Gastroesophageal sphincter (tissue), 4 donors: ENCODE measurements around the gene CHMP6. TPM values are rescaled to one million over a fixed set of nuclear protein-coding genes. Genes with fewer than 3 reads are reported as not detected.

Experiments
- ATAC-seq: fragments of 150-250 bp; one replicate; pipeline ENCODE4 v1.9.1; 2016; ENCODE audit warnings: mild to moderate bottlenecking, moderate library complexity
- H3K27ac ChIP-seq, 4 donors: fragments of 200-600 bp; sonication (generic) in 3 of 4; 1 replicate in 3 of 4; 2 replicates in 1 of 4; pipeline ENCODE4 v1.5.1; 2016 to 2019
- H3K27me3 ChIP-seq: fragments of 200-600 bp; sonication (generic); one replicate; pipeline ENCODE4 v1.5.1; 2019
- H3K36me3 ChIP-seq, 2 donors: fragments of 200-600 bp; sonication (generic); one replicate each; pipeline ENCODE4 v1.5.1; 2019; ENCODE audit warnings: control low read depth in 1 of 2
- H3K4me1 ChIP-seq, 3 donors: fragments of 200-600 bp; sonication (generic); 1 replicate in 2 of 3; 2 replicates in 1 of 3; pipeline ENCODE4 v1.5.1; 2016 to 2019; ENCODE audit warnings: control low read depth in 2 of 3
- H3K4me3 ChIP-seq, 2 donors: fragments of 200-600 bp; sonication (generic); one replicate each; pipeline ENCODE4 v1.5.1; 2019; ENCODE audit warnings: mild to moderate bottlenecking in 1 of 2, moderate library complexity in 1 of 2
- H3K9me3 ChIP-seq, 3 donors: fragments of 200-600 bp; sonication (generic); one replicate each; pipeline ENCODE4 v1.5.1; 2017 to 2019; ENCODE audit warnings: control low read depth in 2 of 3
- CTCF ChIP-seq, 4 experiments: fragments of 200-600 bp in 2 of 4; fragments of 450-650 bp in 2 of 4; sonication (generic) in 1 of 4; IDR thresholded peaks; one replicate each; pipeline ENCODE4 v1.5.1; 2017 to 2019; ENCODE audit warnings: antibody characterized with exemption in 4 of 4, mild to moderate bottlenecking in 2 of 4, moderate library complexity in 2 of 4
- EP300 ChIP-seq: sonication (generic); formaldehyde crosslinking; IDR thresholded peaks from one replicate; pipeline ENCODE4 v1.6.1; 2017; ENCODE audit warnings: antibody characterized with exemption, mild to moderate bottlenecking
- POLR2A ChIP-seq, 2 donors: fragments of 450-650 bp; IDR thresholded peaks; one replicate each; pipeline ENCODE4 v1.6.1; 2017; ENCODE audit warnings: antibody characterized with exemption in 2 of 2, mild to moderate bottlenecking in 2 of 2, moderate library complexity in 1 of 2
- POLR2AphosphoS5 ChIP-seq: sonication (generic); formaldehyde crosslinking; IDR thresholded peaks from one replicate; pipeline ENCODE4 v1.6.1; 2017; ENCODE audit warnings: antibody characterized with exemption
- WGBS, 2 donors: methylation state at CpG; one replicate each; pipeline ENCODE4 v1.1.5; 2018; ENCODE audit warnings: low coverage in 1 of 2; 5-methylcytosine and 5-hydroxymethylcytosine counted together
- total RNA-seq, 4 donors: library from RNA; depleted of rRNA; stranded (reverse); fragments of >200 nt; gene quantifications; one replicate each; pipeline ENCODE4 v1.1.0, GENCODE V29; 2016

The CHMP6 gene
- total RNA-seq, 4 donors from 2014 or later, result 17.6 to 26.0 (median 19.0) TPM

GRCh38 chr17:80964544-80964856 lies 27.1 kb upstream of the CHMP6 start:
- Histone ChIP-seq H3K4me1 (peaks cover 4 to 58% (median 32%) of the 10 kb centered on the region in 3 donors), H3K4me3 (no peak overlapping the region), H3K27me3 (no peaks in the 10 kb centered on the region), H3K27ac (peak overlapping the region in 1 of 4 donors; percentile 52), H3K36me3 (peaks cover 0 to 41% of the 10 kb centered on the region in 2 donors), H3K9me3 (no peaks in the 10 kb centered on the region)
- WGBS, 2 donors, result 100% methylated on average over 5 of the region's 14 CpGs; no CpG with 5 or more reads in 1 of the 2 donors
- no peak for ATAC-seq
- TF ChIP-seq EP300 (no peak), POLR2A (IDR thresholded peaks at IDR 0.05) (no peak), POLR2AphosphoS5 (no peak), CTCF (IDR thresholded peaks at IDR 0.05) (no peak)

- H3K27ac ChIP-seq, result peak overlapping the region in 2 of 4 donors; percentile 24 to 52
- no peaks in the 10 kb centered on the region for H3K9me3 ChIP-seq
- no peak overlapping the region for H3K4me3 ChIP-seq
- peaks cover 0 to 41% of the 10 kb centered on the region in 2 donors for H3K36me3 ChIP-seq
- TF ChIP-seq POLR2AphosphoS5 (no peak), POLR2A (IDR thresholded peaks at IDR 0.05) (no peak), EP300 (no peak), CTCF (IDR thresholded peaks at IDR 0.05) (no peak)
- H3K4me1 ChIP-seq, result peaks cover 6 to 58% (median 32%) of the 10 kb centered on the region in 3 donors
- no peak for ATAC-seq
- 100% methylated on average over 1 of the region's 36 CpGs; no CpG with 5 or more reads in 1 of the 2 donors for WGBS, 2 donors
- H3K27me3 ChIP-seq, result no peaks in the 10 kb centered on the region
These were observed 26.6 kb upstream of the CHMP6 start for GRCh38 chr17:80964859-80965580.

DNA sequence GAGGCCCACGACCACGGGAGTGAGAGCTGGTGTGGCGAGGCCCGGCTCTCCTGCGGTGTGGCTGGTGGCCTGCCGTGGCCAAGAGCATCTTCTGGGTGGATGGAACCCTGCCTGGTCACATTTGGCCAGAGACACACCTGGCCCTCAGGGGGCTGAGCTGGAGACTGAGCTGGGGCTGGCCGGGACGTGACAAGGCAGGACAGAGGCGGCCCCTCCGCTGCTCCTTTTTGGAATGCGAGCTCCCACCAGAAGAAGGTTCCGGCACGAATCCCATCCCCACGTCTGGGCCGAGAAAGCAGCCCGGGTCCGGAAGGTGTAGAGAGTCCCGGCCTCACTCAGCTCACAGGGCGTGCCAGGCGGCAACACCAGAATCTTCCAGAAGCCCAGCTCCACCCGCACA lies 26.0 kb upstream of the CHMP6 start:
- Histone ChIP-seq H3K4me3 (no peak overlapping the region), H3K27ac (peak overlapping the region in 2 of 4 donors; percentile 24 to 52), H3K4me1 (peaks cover 6 to 58% (median 32%) of the 10 kb centered on the region in 3 donors), H3K27me3 (peaks cover under 1% of the 10 kb centered on the region), H3K9me3 (no peaks in the 10 kb centered on the region), H3K36me3 (peaks cover 0 to 39% of the 10 kb centered on the region in 2 donors)
- WGBS, 2 donors, result 100% methylated on average over 6 of the region's 21 CpGs; no CpG with 5 or more reads in 1 of the 2 donors
- ATAC-seq, result no peak
- TF ChIP-seq POLR2AphosphoS5 (no peak), EP300 (no peak), POLR2A (IDR thresholded peaks at IDR 0.05) (no peak), CTCF (IDR thresholded peaks at IDR 0.05) (no peak)

- Histone ChIP-seq H3K36me3 (peaks cover 0 to 33% of the 10 kb centered on the region in 2 donors), H3K27me3 (peaks cover 19% of the 10 kb centered on the region), H3K4me1 (peaks cover 6 to 46% (median 30%) of the 10 kb centered on the region in 3 donors), H3K27ac (peak overlapping the region in 3 of 4 donors; percentile 56 to 81 (median 81)), H3K9me3 (no peaks in the 10 kb centered on the region), H3K4me3 (no peak overlapping the region)
- 80 to 90% methylated on average over 1 to 2 of the region's 19 CpGs for WGBS, 2 donors
- ATAC-seq, result no peak
- TF ChIP-seq POLR2AphosphoS5, result no peak
- no peak for TF ChIP-seq CTCF (IDR thresholded peaks at IDR 0.05)
- no peak for TF ChIP-seq EP300
- no peak for TF ChIP-seq POLR2A (IDR thresholded peaks at IDR 0.05)
These were observed 24.2 kb upstream of the CHMP6 start for GRCh38 chr17:80967404-80967872.

DNA sequence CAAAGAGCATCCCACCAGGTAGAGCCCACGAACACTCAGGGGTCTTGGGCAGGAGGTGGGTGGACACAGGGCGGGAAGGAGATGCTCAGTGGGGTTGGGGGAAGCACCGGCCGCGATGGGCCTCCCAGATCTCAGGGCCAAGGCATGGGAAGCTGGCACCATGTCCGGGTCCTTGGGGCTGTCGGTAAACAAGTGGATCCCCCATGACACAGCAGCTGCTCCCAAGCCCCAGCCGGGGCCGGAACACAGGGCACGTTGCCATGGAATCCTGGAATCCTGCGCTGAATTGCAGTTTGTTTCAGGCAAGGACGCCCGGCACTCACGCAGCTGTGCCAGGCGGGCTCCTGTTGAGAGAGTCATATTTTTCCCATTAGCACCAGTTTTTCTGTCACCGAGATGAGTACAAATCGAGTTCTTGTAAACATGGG lies 23.0 kb upstream of the CHMP6 start:
- Histone ChIP-seq H3K36me3 (peaks cover 0 to 24% of the 10 kb centered on the region in 2 donors), H3K27ac (peak overlapping the region; percentile 14 to 88 (median 81)), H3K9me3 (no peaks in the 10 kb centered on the region), H3K4me3 (no peak overlapping the region), H3K4me1 (peaks cover 6 to 40% (median 30%) of the 10 kb centered on the region in 3 donors), H3K27me3 (peaks cover 19% of the 10 kb centered on the region)
- ATAC-seq, result peak; percentile 78
- WGBS, 2 donors, result no CpG with 5 or more reads among the region's 17 CpGs
- TF ChIP-seq POLR2AphosphoS5, result peak; percentile 89
- TF ChIP-seq POLR2A (IDR thresholded peaks at IDR 0.05), result no peak
